ENCODE results near the gene TFR2. TPM values are rescaled to one million over a fixed set of nuclear protein-coding genes. Genes with fewer than 3 reads are reported as not detected.

TFR2 gene
- total and polyA plus RNA-seq, 10 donors, result 1.7 to 6.6 (median 2.1) TPM

DNA sequence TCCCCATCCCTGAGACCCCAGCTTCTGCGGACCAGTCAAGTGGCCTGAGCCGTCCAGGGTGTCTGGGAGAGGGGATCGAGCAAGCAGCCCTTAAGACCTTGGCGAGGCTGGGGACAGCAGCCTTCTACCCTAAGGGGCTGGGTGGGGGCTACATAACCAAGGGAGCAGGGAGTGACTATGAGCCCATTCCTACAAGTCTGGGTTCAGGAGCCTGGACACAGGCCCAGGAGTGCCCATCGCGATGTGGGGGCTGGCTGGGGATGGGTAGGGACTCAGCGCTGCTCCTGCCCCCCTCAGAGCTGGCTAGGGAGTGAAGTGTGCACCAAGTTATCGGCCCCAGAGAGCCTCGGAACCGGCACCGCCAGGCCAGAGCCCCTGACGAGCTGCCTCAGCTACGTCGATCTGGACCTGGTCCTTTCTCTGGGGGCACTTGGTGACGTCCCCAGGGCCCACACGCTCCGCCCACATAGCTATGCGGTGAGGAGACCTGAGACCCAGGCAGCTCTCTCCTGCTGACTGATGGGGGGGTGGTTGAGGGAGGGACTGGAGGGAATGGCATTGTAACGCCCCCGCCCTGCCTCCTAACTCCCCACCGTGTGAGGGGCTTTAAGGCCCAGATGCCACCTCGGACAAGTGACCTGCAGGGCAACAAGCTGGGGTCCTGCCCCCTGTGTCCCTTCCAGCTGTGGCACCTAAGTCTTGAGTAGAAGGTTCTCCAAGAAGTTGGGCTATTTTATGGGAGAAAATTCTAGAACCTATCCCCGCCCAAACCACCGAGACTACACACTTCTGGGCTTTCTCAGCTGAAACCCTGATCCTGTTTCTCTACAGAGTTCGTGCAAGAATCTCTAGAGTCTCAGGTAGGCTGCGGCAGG, 70.2 kb downstream of the TFR2 start:
- DNase-seq, result peak; percentile 78
- WGBS, 5 donors, result 81 to 91% (median 85%) methylated on average over 23 to 26 of the region's 26 CpGs
- H3K4me3 ChIP-seq, result no peak overlapping the region
- peaks cover 21 to 71% (median 50%) of the 10 kb centered on the region in 6 donors for H3K4me1 ChIP-seq
- no peak for TF ChIP-seq POLR2A (IDR thresholded peaks at IDR 0.05)
- TF ChIP-seq POLR2AphosphoS5 (IDR thresholded peaks at IDR 0.05), result peak in 2 of 3 donors; percentile 49 to 76
- TF ChIP-seq, protein P1, sequence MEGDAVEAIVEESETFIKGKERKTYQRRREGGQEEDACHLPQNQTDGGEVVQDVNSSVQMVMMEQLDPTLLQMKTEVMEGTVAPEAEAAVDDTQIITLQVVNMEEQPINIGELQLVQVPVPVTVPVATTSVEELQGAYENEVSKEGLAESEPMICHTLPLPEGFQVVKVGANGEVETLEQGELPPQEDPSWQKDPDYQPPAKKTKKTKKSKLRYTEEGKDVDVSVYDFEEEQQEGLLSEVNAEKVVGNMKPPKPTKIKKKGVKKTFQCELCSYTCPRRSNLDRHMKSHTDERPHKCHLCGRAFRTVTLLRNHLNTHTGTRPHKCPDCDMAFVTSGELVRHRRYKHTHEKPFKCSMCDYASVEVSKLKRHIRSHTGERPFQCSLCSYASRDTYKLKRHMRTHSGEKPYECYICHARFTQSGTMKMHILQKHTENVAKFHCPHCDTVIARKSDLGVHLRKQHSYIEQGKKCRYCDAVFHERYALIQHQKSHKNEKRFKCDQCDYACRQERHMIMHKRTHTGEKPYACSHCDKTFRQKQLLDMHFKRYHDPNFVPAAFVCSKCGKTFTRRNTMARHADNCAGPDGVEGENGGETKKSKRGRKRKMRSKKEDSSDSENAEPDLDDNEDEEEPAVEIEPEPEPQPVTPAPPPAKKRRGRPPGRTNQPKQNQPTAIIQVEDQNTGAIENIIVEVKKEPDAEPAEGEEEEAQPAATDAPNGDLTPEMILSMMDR (IDR thresholded peaks at IDR 0.05 in 8 of 11, conservative IDR thresholded peaks at IDR 0.05 in 3 of 11), result no peak
- H3K27ac ChIP-seq, result no peak overlapping the region
- H3K9me3 ChIP-seq, result no peaks in the 10 kb centered on the region
- H3K36me3 ChIP-seq, result peaks cover 0 to 47% (median 38%) of the 10 kb centered on the region in 6 donors
- intact Hi-C loops (cut with DNase I; ENCODE audit: low total_unique reads), result no loop called here
- H3K27me3 ChIP-seq (replicated peaks in 1 of 7), result peaks cover 0 to 17% (median 0%) of the 10 kb centered on the region in 7 donors

Small RNAs within 50 kb of the gene (small RNA-seq; reads per million reads assigned to genes)
- 0 reads per million in 4 donors for gene SAP25

Other genes with a start within 250 kb of the TFR2 start
- 1 to 10 TPM; 4.5 to 8.3 (median 6.3) TPM for gene ZCWPW1, start 212.8 kb downstream of the TFR2 start, total RNA-seq
- 10 to 100 TPM; 21.7 to 42.6 (median 24.3) TPM for gene ZCWPW1, start 212.8 kb downstream of the TFR2 start, polyA plus RNA-seq
- gene MEPCE, start 211.7 kb downstream of the TFR2 start, total RNA-seq, result 10 to 100 TPM; 42.3 to 82.2 (median 67.3) TPM
- gene MEPCE, start 211.7 kb downstream of the TFR2 start, polyA plus RNA-seq, result 10 to 100 TPM; 31.4 to 56.9 (median 38.0) TPM
- gene PPP1R35, start 205.1 kb downstream of the TFR2 start, total RNA-seq, result 10 to 100 TPM; 46.7 to 63.8 (median 57.7) TPM
- gene PPP1R35, start 205.1 kb downstream of the TFR2 start, polyA plus RNA-seq, result 100 to 1,000 TPM in 2 of 3 donors, 10 to 100 TPM in 1; 87.6 to 111 (median 111) TPM
- gene SPACDR, start 177.3 kb downstream of the TFR2 start, total RNA-seq, result 1 to 10 TPM in 5 of 7 donors, not detected in 2; 1.3 to 4.6 (median 1.9) TPM
- gene SPACDR, start 177.3 kb downstream of the TFR2 start, polyA plus RNA-seq, result 1 to 10 TPM in 2 of 3 donors, under 1 TPM in 1; 0.65 to 2.1 (median 1.2) TPM
- 100 to 1,000 TPM in 3 of 7 donors, 10 to 100 TPM in 4; 67.1 to 119 (median 98.8) TPM for gene TSC22D4, start 162.3 kb downstream of the TFR2 start, total RNA-seq
- gene TSC22D4, start 162.3 kb downstream of the TFR2 start, polyA plus RNA-seq, result 100 to 1,000 TPM in 1 of 3 donors, 10 to 100 TPM in 2; 57.2 to 105 (median 83.9) TPM
- 1 to 10 TPM in 3 of 7 donors, under 1 TPM in 3, not detected in 1; 0.32 to 2.1 (median 1.2) TPM for gene NYAP1, start 157.6 kb downstream of the TFR2 start, total RNA-seq
- under 1 TPM; 0.07 to 0.54 (median 0.14) TPM for gene NYAP1, start 157.6 kb downstream of the TFR2 start, polyA plus RNA-seq
- 100 to 1,000 TPM in 1 of 7 donors, 10 to 100 TPM in 6; 28.2 to 110 (median 52.3) TPM for gene AGFG2, start 102.3 kb downstream of the TFR2 start, total RNA-seq
- 10 to 100 TPM; 14.2 to 57.1 (median 17.4) TPM for gene AGFG2, start 102.3 kb downstream of the TFR2 start, polyA plus RNA-seq
- gene SAP25, start 67.7 kb downstream of the TFR2 start, total RNA-seq, result 10 to 100 TPM; 11.0 to 28.4 (median 21.1) TPM
- 10 to 100 TPM; 25.3 to 75.6 (median 50.6) TPM for gene SAP25, start 67.7 kb downstream of the TFR2 start, polyA plus RNA-seq
- 100 to 1,000 TPM; 145 to 333 (median 186) TPM for gene LRCH4, start 55.4 kb downstream of the TFR2 start, total RNA-seq
- 100 to 1,000 TPM; 151 to 310 (median 269) TPM for gene LRCH4, start 55.4 kb downstream of the TFR2 start, polyA plus RNA-seq
- gene FBXO24, start 55.2 kb downstream of the TFR2 start, total RNA-seq, result 1 to 10 TPM in 4 of 7 donors, under 1 TPM in 2, not detected in 1; 0.54 to 1.5 (median 1.2) TPM
- 1 to 10 TPM in 2 of 3 donors, under 1 TPM in 1; 0.67 to 1.6 (median 1.2) TPM for gene FBXO24, start 55.2 kb downstream of the TFR2 start, polyA plus RNA-seq
- 10 to 100 TPM in 6 of 7 donors, 1 to 10 TPM in 1; 7.1 to 31.4 (median 21.9) TPM for gene PCOLCE, start 39.2 kb downstream of the TFR2 start, total RNA-seq
- 10 to 100 TPM; 29.0 to 38.7 (median 30.2) TPM for gene PCOLCE, start 39.2 kb downstream of the TFR2 start, polyA plus RNA-seq
- gene MOSPD3, start 29.0 kb downstream of the TFR2 start, total RNA-seq, result 10 to 100 TPM; 13.4 to 20.4 (median 16.0) TPM
- 10 to 100 TPM; 11.2 to 16.8 (median 13.9) TPM for gene MOSPD3, start 29.0 kb downstream of the TFR2 start, polyA plus RNA-seq
- not detected for gene ACTL6B, start 14.9 kb upstream of the TFR2 start, total RNA-seq
- not detected for gene ACTL6B, start 14.9 kb upstream of the TFR2 start, polyA plus RNA-seq
- 100 to 1,000 TPM; 207 to 342 (median 270) TPM for gene GNB2, start 32.2 kb upstream of the TFR2 start, total RNA-seq
- gene GNB2, start 32.2 kb upstream of the TFR2 start, polyA plus RNA-seq, result 100 to 1,000 TPM; 104 to 195 (median 121) TPM
- gene GIGYF1, start 52.7 kb upstream of the TFR2 start, total RNA-seq, result 100 to 1,000 TPM in 1 of 7 donors, 10 to 100 TPM in 6; 35.3 to 102 (median 71.5) TPM
- gene GIGYF1, start 52.7 kb upstream of the TFR2 start, polyA plus RNA-seq, result 10 to 100 TPM; 15.4 to 56.2 (median 36.0) TPM
- 10 to 100 TPM; 14.9 to 22.8 (median 17.2) TPM for gene POP7, start 64.6 kb upstream of the TFR2 start, total RNA-seq
- gene POP7, start 64.6 kb upstream of the TFR2 start, polyA plus RNA-seq, result 10 to 100 TPM; 30.6 to 39.1 (median 38.2) TPM
- under 1 TPM in 1 of 7 donors, not detected in 6; 0.42 TPM for gene EPO, start 78.9 kb upstream of the TFR2 start, total RNA-seq
- under 1 TPM; 0.06 to 0.26 (median 0.13) TPM for gene EPO, start 78.9 kb upstream of the TFR2 start, polyA plus RNA-seq
- gene ZAN, start 92.0 kb upstream of the TFR2 start, total RNA-seq, result not detected
- under 1 TPM in 1 of 3 donors, not detected in 2; under 0.01 TPM for gene ZAN, start 92.0 kb upstream of the TFR2 start, polyA plus RNA-seq
- 100 to 1,000 TPM in 5 of 7 donors, 10 to 100 TPM in 2; 82.9 to 157 (median 109) TPM for gene EPHB4, start 186.0 kb upstream of the TFR2 start, total RNA-seq
- gene EPHB4, start 186.0 kb upstream of the TFR2 start, polyA plus RNA-seq, result 10 to 100 TPM; 14.8 to 34.7 (median 21.4) TPM
- gene SLC12A9, start 211.2 kb upstream of the TFR2 start, total RNA-seq, result 100 to 1,000 TPM in 1 of 7 donors, 10 to 100 TPM in 6; 34.4 to 109 (median 55.7) TPM
- gene SLC12A9, start 211.2 kb upstream of the TFR2 start, polyA plus RNA-seq, result 10 to 100 TPM; 17.0 to 48.4 (median 39.3) TPM
- gene TRIP6, start 225.8 kb upstream of the TFR2 start, total RNA-seq, result 10 to 100 TPM; 17.6 to 30.2 (median 22.2) TPM
- gene TRIP6, start 225.8 kb upstream of the TFR2 start, polyA plus RNA-seq, result 10 to 100 TPM; 12.4 to 22.4 (median 14.8) TPM
- 100 to 1,000 TPM in 4 of 7 donors, 10 to 100 TPM in 3; 67.0 to 160 (median 132) TPM for gene SRRT, start 233.6 kb upstream of the TFR2 start, total RNA-seq
- 100 to 1,000 TPM in 1 of 3 donors, 10 to 100 TPM in 2; 54.7 to 104 (median 92.6) TPM for gene SRRT, start 233.6 kb upstream of the TFR2 start, polyA plus RNA-seq
- gene UFSP1, start 248.2 kb upstream of the TFR2 start, total RNA-seq, result 1 to 10 TPM; 1.3 to 5.6 (median 2.8) TPM
- 1 to 10 TPM; 4.2 to 6.9 (median 5.1) TPM for gene UFSP1, start 248.2 kb upstream of the TFR2 start, polyA plus RNA-seq